OCI-LY1 (cell line): ENCODE data around the gene IGF2BP2.

ENCODE experiments used
- H2AFZ ChIP-seq: fragments of 200-600 bp; sonication (generic), shearing (Covaris generic); 2 replicates; pipeline ENCODE4 v1.6.0; 2014; ENCODE audit warnings: antibody characterized with exemption, mild to moderate bottlenecking, low read length
- H3F3A ChIP-seq: fragments of 200-600 bp; sonication (generic), shearing (Covaris generic); 2 replicates; pipeline ENCODE4 v1.6.0; 2014; ENCODE audit warnings: mild to moderate bottlenecking, antibody characterized with exemption, low read length, moderate library complexity; ENCODE audit not compliant: insufficient read depth
- H3K27ac ChIP-seq: fragments of 200-600 bp; sonication (generic); 2 replicates; pipeline ENCODE4 v1.5.1; 2014; ENCODE audit warnings: low read length, mixed run types, mild to moderate bottlenecking, low read depth; ENCODE audit not compliant: poor library complexity, severe bottlenecking
- H3K27me3 ChIP-seq: fragments of 200-600 bp; sonication (generic); 2 replicates; pipeline ENCODE4 v1.6.0; 2014; ENCODE audit warnings: antibody characterized with exemption, mild to moderate bottlenecking, low read length, moderate library complexity; ENCODE audit not compliant: insufficient read depth
- H3K36me3 ChIP-seq: fragments of 200-600 bp; sonication (generic); 2 replicates; pipeline ENCODE4 v1.6.1; 2014; ENCODE audit warnings: mild to moderate bottlenecking, antibody characterized with exemption, low read length, moderate library complexity, mixed read lengths; ENCODE audit not compliant: insufficient read depth
- H3K4me1 ChIP-seq: fragments of 200-600 bp; sonication (generic); 2 replicates; pipeline ENCODE4 v1.5.1; 2014; ENCODE audit warnings: mild to moderate bottlenecking, low read length, moderate library complexity; ENCODE audit not compliant: insufficient read depth, severe bottlenecking
- H3K4me2 ChIP-seq: fragments of 200-600 bp; sonication (generic), shearing (Covaris generic); 2 replicates; pipeline ENCODE4 v1.6.1; 2014; ENCODE audit warnings: low read length
- H3K4me3 ChIP-seq: fragments of 200-600 bp; sonication (generic); 2 replicates; pipeline ENCODE4 v1.5.1; 2014; ENCODE audit warnings: low read length, low read depth, mild to moderate bottlenecking, mixed read lengths; ENCODE audit not compliant: poor library complexity, severe bottlenecking
- H3K79me2 ChIP-seq: fragments of 200-600 bp; shearing (Covaris generic); 2 replicates; pipeline ENCODE4 v1.6.1; 2016; ENCODE audit warnings: mixed run types, low read length, mixed read lengths; ENCODE audit not compliant: insufficient read depth
- H3K9ac ChIP-seq: fragments of 200-600 bp; sonication (generic), shearing (Covaris generic); 2 replicates; pipeline ENCODE4 v1.6.1; 2014; ENCODE audit warnings: mild to moderate bottlenecking, low read length, mixed read lengths
- H3K9me2 ChIP-seq: fragments of 200-600 bp; sonication (generic), shearing (Covaris generic); 2 replicates; pipeline ENCODE4 v1.6.1; 2014; ENCODE audit warnings: low read depth, mild to moderate bottlenecking, low read length, mixed read lengths
- H3K9me3 ChIP-seq: fragments of 200-600 bp; shearing (Covaris generic); 2 replicates; pipeline ENCODE4 v1.6.1; 2014; ENCODE audit warnings: low read length, mixed read lengths
- H4K20me1 ChIP-seq: fragments of 200-600 bp; sonication (generic), shearing (Covaris generic); 2 replicates; pipeline ENCODE4 v1.6.0; 2016; ENCODE audit warnings: mild to moderate bottlenecking, low read length; ENCODE audit not compliant: insufficient read depth
- EZH2 ChIP-seq: fragments of 200-600 bp; sonication (generic), shearing (Covaris generic); IDR thresholded peaks from 2 replicates; pipeline ENCODE4 v1.8.0; 2017; ENCODE audit warnings: borderline replicate concordance, mixed run types, mild to moderate bottlenecking, antibody characterized with exemption, low read length, moderate library complexity, mixed read lengths
- TF ChIP-seq, protein P1 (sequence below): fragments of 200-600 bp; sonication (generic), shearing (Covaris generic); IDR thresholded peaks from 2 replicates; pipeline ENCODE4 v1.5.1; 2017; ENCODE audit warnings: mild to moderate bottlenecking, antibody characterized with exemption, low read length, moderate library complexity, mixed read lengths

Gene IGF2BP2

GRCh38 chr3:185797108-185797881, 27.5 kb downstream of the IGF2BP2 start:
- Histone ChIP-seq H3K79me2 (no peaks in the 10 kb centered on the region), H2AFZ (no peak overlapping the region), H3K9me2 (no peaks in the 10 kb centered on the region), H3K4me3 (no peak overlapping the region), H3K4me2 (no peak overlapping the region), H3F3A (no peaks in the 10 kb centered on the region), H3K9me3 (no peaks in the 10 kb centered on the region), H3K27ac (no peak overlapping the region), H3K36me3 (no peaks in the 10 kb centered on the region), H4K20me1 (no peaks in the 10 kb centered on the region), H3K9ac (no peak overlapping the region), H3K27me3 (no peaks in the 10 kb centered on the region), H3K4me1 (no peaks in the 10 kb centered on the region)
- TF ChIP-seq EZH2: no peak
- TF ChIP-seq, protein P1, sequence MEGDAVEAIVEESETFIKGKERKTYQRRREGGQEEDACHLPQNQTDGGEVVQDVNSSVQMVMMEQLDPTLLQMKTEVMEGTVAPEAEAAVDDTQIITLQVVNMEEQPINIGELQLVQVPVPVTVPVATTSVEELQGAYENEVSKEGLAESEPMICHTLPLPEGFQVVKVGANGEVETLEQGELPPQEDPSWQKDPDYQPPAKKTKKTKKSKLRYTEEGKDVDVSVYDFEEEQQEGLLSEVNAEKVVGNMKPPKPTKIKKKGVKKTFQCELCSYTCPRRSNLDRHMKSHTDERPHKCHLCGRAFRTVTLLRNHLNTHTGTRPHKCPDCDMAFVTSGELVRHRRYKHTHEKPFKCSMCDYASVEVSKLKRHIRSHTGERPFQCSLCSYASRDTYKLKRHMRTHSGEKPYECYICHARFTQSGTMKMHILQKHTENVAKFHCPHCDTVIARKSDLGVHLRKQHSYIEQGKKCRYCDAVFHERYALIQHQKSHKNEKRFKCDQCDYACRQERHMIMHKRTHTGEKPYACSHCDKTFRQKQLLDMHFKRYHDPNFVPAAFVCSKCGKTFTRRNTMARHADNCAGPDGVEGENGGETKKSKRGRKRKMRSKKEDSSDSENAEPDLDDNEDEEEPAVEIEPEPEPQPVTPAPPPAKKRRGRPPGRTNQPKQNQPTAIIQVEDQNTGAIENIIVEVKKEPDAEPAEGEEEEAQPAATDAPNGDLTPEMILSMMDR: no peak

- Histone ChIP-seq H3K9me3 (no peaks in the 10 kb centered on the region), H2AFZ (no peak overlapping the region), H3K9me2 (no peaks in the 10 kb centered on the region), H3K36me3 (no peaks in the 10 kb centered on the region), H3K27ac (no peak overlapping the region), H3K4me2 (no peak overlapping the region), H3K27me3 (no peaks in the 10 kb centered on the region), H3F3A (no peaks in the 10 kb centered on the region), H3K9ac (no peak overlapping the region), H3K4me1 (no peaks in the 10 kb centered on the region), H3K4me3 (no peak overlapping the region), H4K20me1 (no peaks in the 10 kb centered on the region), H3K79me2 (no peaks in the 10 kb centered on the region)
- TF ChIP-seq EZH2: no peak
- TF ChIP-seq, protein P1: no peak
Measured at GRCh38 chr3:185796431-185797107, 28.3 kb downstream of the IGF2BP2 start.

DNA sequence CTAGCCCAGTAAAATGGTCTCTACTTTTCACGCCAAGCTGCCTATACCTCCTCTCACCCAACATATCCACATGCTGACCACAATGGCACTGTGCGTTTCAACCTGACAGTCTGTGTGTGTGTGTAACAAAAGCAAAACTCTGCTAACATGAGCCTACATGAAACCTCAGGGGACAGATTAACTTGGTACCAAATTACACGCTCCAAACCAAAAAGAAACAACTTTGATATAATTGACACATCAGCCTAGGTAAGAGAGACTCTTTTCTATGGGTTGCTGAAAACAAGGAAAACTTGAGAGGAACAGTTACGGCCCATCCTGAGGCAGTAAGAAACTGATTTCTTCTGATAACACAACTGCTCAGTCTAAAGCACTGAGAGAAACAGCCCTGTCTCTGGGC, 31.5 kb downstream of the IGF2BP2 start:
- Histone ChIP-seq H3K9me2 (no peaks in the 10 kb centered on the region), H3K4me2 (no peak overlapping the region), H3K79me2 (no peaks in the 10 kb centered on the region), H3K9ac (no peak overlapping the region), H3K27ac (no peak overlapping the region), H3K36me3 (no peaks in the 10 kb centered on the region), H3K4me1 (no peaks in the 10 kb centered on the region), H4K20me1 (no peaks in the 10 kb centered on the region), H3K4me3 (no peak overlapping the region), H3F3A (no peaks in the 10 kb centered on the region), H2AFZ (no peak overlapping the region), H3K27me3 (no peaks in the 10 kb centered on the region), H3K9me3 (no peaks in the 10 kb centered on the region)
- TF ChIP-seq, protein P1: no peak
- no peak for TF ChIP-seq EZH2
